Mesendoderm (in vitro differentiated cells): Measurements from ENCODE around the gene CCNI2.

ENCODE experiments used
- DNase-seq: peaks from one replicate; pipeline ENCODE4 v3.0.0; 2013
- H2AK5ac ChIP-seq: 2 replicates; pipeline ENCODE4 v1.6.1; 2013; ENCODE audit warnings: low read length, inconsistent platforms
- H2BK120ac ChIP-seq: 2 replicates; pipeline ENCODE4 v1.6.1; 2013; ENCODE audit warnings: low read depth, mild to moderate bottlenecking, low read length, moderate library complexity, mixed read lengths
- H2BK15ac ChIP-seq: replicated peaks from 2 replicates; pipeline ENCODE4 v1.6.1; 2013; ENCODE audit warnings: low read depth, mild to moderate bottlenecking, moderate library complexity
- H2BK5ac ChIP-seq: 2 replicates; pipeline ENCODE4 v1.6.1; 2013; ENCODE audit warnings: low read length, inconsistent platforms
- H3K18ac ChIP-seq: 2 replicates; pipeline ENCODE4 v1.6.1; 2013; ENCODE audit warnings: mild to moderate bottlenecking, low read length, mixed read lengths
- H3K23ac ChIP-seq: one replicate; pipeline ENCODE4 v1.6.1; 2013; ENCODE audit warnings: low read length
- H3K27ac ChIP-seq: 2 replicates; pipeline ENCODE4 v1.5.1; 2013; ENCODE audit warnings: low read depth, mild to moderate bottlenecking, inconsistent platforms, low read length, moderate library complexity
- H3K27me3 ChIP-seq: 2 replicates; pipeline ENCODE4 v1.6.1; 2013; ENCODE audit warnings: low read length, control low read depth, mild to moderate bottlenecking, inconsistent platforms; ENCODE audit not compliant: insufficient read depth, poor library complexity
- H3K36me3 ChIP-seq: 2 replicates; pipeline ENCODE4 v1.6.1; 2013; ENCODE audit warnings: low read length, inconsistent platforms; ENCODE audit not compliant: control insufficient read depth, insufficient read depth
- H3K4ac ChIP-seq: one replicate; pipeline ENCODE4 v1.6.1; 2013; ENCODE audit warnings: low read depth, mild to moderate bottlenecking, low read length, moderate library complexity
- H3K4me1 ChIP-seq: 2 replicates; pipeline ENCODE4 v1.6.1; 2013; ENCODE audit warnings: low read depth, low read length, inconsistent platforms; ENCODE audit not compliant: control insufficient read depth
- H3K4me2 ChIP-seq: 2 replicates; pipeline ENCODE4 v1.6.1; 2013; ENCODE audit warnings: low read length
- H3K4me3 ChIP-seq: 2 replicates; pipeline ENCODE4 v1.5.1; 2013; ENCODE audit warnings: mild to moderate bottlenecking, low read length
- H3K56ac ChIP-seq: one replicate; pipeline ENCODE4 v1.6.1; 2013; ENCODE audit warnings: low read length
- H3K79me1 ChIP-seq: 2 replicates; pipeline ENCODE4 v1.6.1; 2013; ENCODE audit warnings: low read length, inconsistent platforms
- H3K79me2 ChIP-seq: 2 replicates; pipeline ENCODE4 v1.6.1; 2013; ENCODE audit warnings: mild to moderate bottlenecking, low read length; ENCODE audit not compliant: control insufficient read depth, insufficient read depth
- H3K9ac ChIP-seq: 2 replicates; pipeline ENCODE4 v1.6.1; 2013; ENCODE audit warnings: low read length, inconsistent platforms
- H4K5ac ChIP-seq: one replicate; pipeline ENCODE4 v1.6.1; 2013; ENCODE audit warnings: low read length
- H4K8ac ChIP-seq: one replicate; pipeline ENCODE4 v1.6.1; 2013; ENCODE audit warnings: low read depth, mild to moderate bottlenecking, control low read depth, low read length, moderate library complexity
- WGBS: extraction: QIAGEN DNeasy Blood & Tissue Kit; methylation state at CpG from one replicate; pipeline ENCODE4 v1.1.7; 2013; ENCODE audit warnings: low lambda C conversion rate, missing lambda C conversion rate; ENCODE audit not compliant: insufficient coverage; ENCODE audit errors: extremely low coverage; 5-methylcytosine and 5-hydroxymethylcytosine counted together

Gene CCNI2

GRCh38 chr5:132777209-132778069 lies 30.2 kb downstream of the CCNI2 start, which contains the start of gene SEPTIN8:
SEPTIN8 (minus strand) TSS chr5:132777239; CDS start chr5:132777137, 102 bp downstream.
- peak within 1 kb of the TSS; percentile 62 for H3K18ac ChIP-seq
- no peak within 1 kb of the TSS for H4K5ac ChIP-seq
- H2AK5ac ChIP-seq, result no peak within 1 kb of the TSS
- no peak within 1 kb of the TSS for H3K27ac ChIP-seq
- H3K79me1 ChIP-seq, result no peaks in the 10 kb centered on the region
- H2BK15ac ChIP-seq, result no peak within 1 kb of the TSS
- peaks cover 3% of the 10 kb centered on the region for H3K4me1 ChIP-seq
- H2BK120ac ChIP-seq, result no peak within 1 kb of the TSS
- peaks cover 9% of the 10 kb centered on the region for H3K27me3 ChIP-seq
- H3K23ac ChIP-seq, result no peak within 1 kb of the TSS
- no peaks in the 10 kb centered on the region for H3K79me2 ChIP-seq
- no peaks in the 10 kb centered on the region for H3K36me3 ChIP-seq
- DNase-seq, result peak; percentile 11
- H3K4ac ChIP-seq, result no peak within 1 kb of the TSS
- H3K4me3 ChIP-seq, result peak within 1 kb of the TSS; percentile 62
- H3K9ac ChIP-seq, result peak within 1 kb of the TSS; percentile 65
- peak within 1 kb of the TSS; percentile 94 for H3K4me2 ChIP-seq
- no CpG with 5 or more reads among the region's 82 CpGs for WGBS
- peak within 1 kb of the TSS; percentile 90 for H3K56ac ChIP-seq
- H4K8ac ChIP-seq, result no peak within 1 kb of the TSS
- H2BK5ac ChIP-seq, result no peak within 1 kb of the TSS

GRCh38 chr5:132778129-132778528 lies 30.9 kb downstream of the CCNI2 start:
- Histone ChIP-seq H3K79me1 (no peaks in the 10 kb centered on the region), H3K36me3 (no peaks in the 10 kb centered on the region), H3K4me2 (no peak overlapping the region), H3K23ac (no peak overlapping the region), H3K27ac (no peak overlapping the region), H4K8ac (no peak overlapping the region), H3K27me3 (peaks cover 9% of the 10 kb centered on the region), H3K79me2 (no peaks in the 10 kb centered on the region), H2BK15ac (no peak overlapping the region), H3K56ac (no peak overlapping the region), H4K5ac (no peak overlapping the region), H3K18ac (no peak overlapping the region), H3K4me1 (peaks cover 3% of the 10 kb centered on the region), H3K4ac (no peak overlapping the region), H3K4me3 (no peak overlapping the region), H2AK5ac (no peak overlapping the region), H3K9ac (peak overlapping the region; percentile 65), H2BK120ac (no peak overlapping the region), H2BK5ac (no peak overlapping the region)
- no CpG with 5 or more reads among the region's 4 CpGs for WGBS
- no peak for DNase-seq

GRCh38 chr5:132778856-132779255 lies 31.6 kb downstream of the CCNI2 start:
- H4K5ac ChIP-seq, result no peak overlapping the region
- H4K8ac ChIP-seq, result no peak overlapping the region
- no peaks in the 10 kb centered on the region for H3K79me1 ChIP-seq
- no peak overlapping the region for H2BK5ac ChIP-seq
- no peak overlapping the region for H3K18ac ChIP-seq
- H3K9ac ChIP-seq, result no peak overlapping the region
- no peak overlapping the region for H2BK15ac ChIP-seq
- H3K4me3 ChIP-seq, result no peak overlapping the region
- H3K27ac ChIP-seq, result no peak overlapping the region
- H3K79me2 ChIP-seq, result no peaks in the 10 kb centered on the region
- no peak overlapping the region for H3K23ac ChIP-seq
- no peak overlapping the region for H3K4me2 ChIP-seq
- H3K27me3 ChIP-seq, result peaks cover 9% of the 10 kb centered on the region
- no peak overlapping the region for H2AK5ac ChIP-seq
- no peak overlapping the region for H2BK120ac ChIP-seq
- H3K36me3 ChIP-seq, result no peaks in the 10 kb centered on the region
- H3K4me1 ChIP-seq, result peaks cover 3% of the 10 kb centered on the region
- H3K4ac ChIP-seq, result no peak overlapping the region
- no peak for DNase-seq
- H3K56ac ChIP-seq, result no peak overlapping the region
- no CpG with 5 or more reads among the region's 5 CpGs for WGBS

GRCh38 chr5:132779961-132780360 lies 32.7 kb downstream of the CCNI2 start:
- Histone ChIP-seq H3K27ac (no peak overlapping the region), H3K4me3 (no peak overlapping the region), H3K4me1 (peaks cover 3% of the 10 kb centered on the region), H3K18ac (no peak overlapping the region), H3K4ac (no peak overlapping the region), H3K23ac (no peak overlapping the region), H3K27me3 (peaks cover 9% of the 10 kb centered on the region), H3K79me2 (no peaks in the 10 kb centered on the region), H3K4me2 (no peak overlapping the region), H2BK15ac (no peak overlapping the region), H3K9ac (no peak overlapping the region), H4K8ac (no peak overlapping the region), H3K36me3 (no peaks in the 10 kb centered on the region), H2AK5ac (no peak overlapping the region), H2BK5ac (no peak overlapping the region), H2BK120ac (no peak overlapping the region), H3K56ac (no peak overlapping the region), H3K79me1 (no peaks in the 10 kb centered on the region), H4K5ac (no peak overlapping the region)
- no CpG with 5 or more reads among the region's 3 CpGs for WGBS
- DNase-seq, result no peak

GRCh38 chr5:132780577-132780976 lies 33.4 kb downstream of the CCNI2 start:
- Histone ChIP-seq H3K4me1 (peaks cover 3% of the 10 kb centered on the region), H2BK5ac (no peak overlapping the region), H3K4ac (no peak overlapping the region), H3K79me1 (no peaks in the 10 kb centered on the region), H3K23ac (no peak overlapping the region), H3K27ac (no peak overlapping the region), H3K36me3 (no peaks in the 10 kb centered on the region), H3K4me3 (no peak overlapping the region), H3K56ac (no peak overlapping the region), H3K18ac (no peak overlapping the region), H2BK15ac (no peak overlapping the region), H3K9ac (no peak overlapping the region), H2AK5ac (no peak overlapping the region), H3K27me3 (peaks cover 9% of the 10 kb centered on the region), H3K79me2 (no peaks in the 10 kb centered on the region), H2BK120ac (no peak overlapping the region), H4K8ac (no peak overlapping the region), H3K4me2 (no peak overlapping the region), H4K5ac (no peak overlapping the region)
- DNase-seq, result no peak
- no CpG with 5 or more reads among the region's 1 CpG for WGBS
